Left kidney (tissue), 2 donors: Measurements from ENCODE around the gene MACROD2. TPM values are rescaled to one million over a fixed set of nuclear protein-coding genes. Genes with fewer than 3 reads are reported as not detected.

ENCODE experiments used
- DNase-seq: peaks from one replicate; pipeline ENCODE4 v3.0.0-alpha.2; 2013
- polyA plus RNA-seq: library from polyadenylated mRNA; unstranded; fragments of 120-200 nt; gene quantifications from one replicate; pipeline ENCODE4 v1.2.1, GENCODE V29; 2013; ENCODE audit not compliant: insufficient read length

MACROD2 gene
- polyA plus RNA-seq, 1 donor: 17.2 TPM

- DNase-seq: no peak
These were observed 712.7 kb downstream of the MACROD2 start for GRCh38 chr20:14707865-14708596.

GRCh38 chr20:14709439-14709838 lies 714.1 kb downstream of the MACROD2 start:
- no peak for DNase-seq

GRCh38 chr20:14710951-14711350 lies 715.6 kb downstream of the MACROD2 start:
- no peak for DNase-seq

GRCh38 chr20:14711652-14712051 lies 716.3 kb downstream of the MACROD2 start:
- DNase-seq: no peak

GRCh38 chr20:14712302-14712739 lies 717.0 kb downstream of the MACROD2 start:
- DNase-seq: no peak

- DNase-seq: no peak
These were observed 720.1 kb downstream of the MACROD2 start for GRCh38 chr20:14715400-14715799.

GRCh38 chr20:14716351-14716801 lies 721.1 kb downstream of the MACROD2 start:
- DNase-seq: no peak

- DNase-seq: no peak
These were observed 722.1 kb downstream of the MACROD2 start for GRCh38 chr20:14717134-14717999.

GRCh38 chr20:14720251-14720650 lies 724.9 kb downstream of the MACROD2 start:
- DNase-seq: no peak

DNA sequence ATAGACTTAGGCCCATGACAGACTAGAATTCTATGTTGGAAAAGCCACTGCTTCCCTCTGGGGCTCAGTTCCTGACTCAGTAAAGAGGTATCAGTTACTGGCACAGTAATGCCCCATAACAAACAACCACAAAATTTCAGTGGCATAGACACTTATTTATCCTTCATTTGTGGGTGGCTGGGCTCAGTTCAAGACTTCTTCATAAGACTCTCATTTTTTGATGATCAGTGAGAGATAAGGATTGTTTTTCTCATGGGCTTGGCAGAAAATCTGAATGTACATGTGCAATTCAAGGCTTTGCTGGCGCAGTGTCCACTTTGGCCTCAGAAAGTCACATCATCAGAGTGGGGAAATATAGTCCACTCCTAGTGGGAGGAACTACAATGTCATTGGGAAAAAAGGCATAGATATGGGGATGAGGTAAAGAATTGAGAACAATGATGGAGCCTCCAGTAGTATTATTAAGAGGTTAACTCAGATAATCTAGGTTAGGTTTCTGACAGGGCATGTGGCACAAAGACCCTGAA lies 726.7 kb downstream of the MACROD2 start:
- DNase-seq: no peak

GRCh38 chr20:14723614-14724013 lies 728.3 kb downstream of the MACROD2 start:
- DNase-seq: no peak

DNA sequence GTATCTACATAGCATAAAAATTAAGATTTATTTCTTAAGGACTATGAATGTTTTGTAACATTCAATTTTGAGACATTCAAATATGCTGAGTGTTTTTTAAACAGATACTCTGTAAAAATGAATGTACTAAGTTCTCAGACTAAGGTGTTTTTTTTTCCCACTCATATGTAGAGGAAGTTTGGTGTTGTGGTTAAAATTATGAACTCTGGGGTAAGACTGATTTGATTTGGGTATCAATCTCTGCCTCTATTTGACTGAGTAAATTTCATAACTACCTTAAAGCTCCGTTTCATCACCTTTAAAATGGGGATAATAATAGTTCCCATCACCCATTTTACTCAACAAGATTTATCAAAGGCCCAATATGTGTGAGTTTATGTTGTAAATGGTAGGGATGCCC lies 728.7 kb downstream of the MACROD2 start:
- no peak for DNase-seq

DNA sequence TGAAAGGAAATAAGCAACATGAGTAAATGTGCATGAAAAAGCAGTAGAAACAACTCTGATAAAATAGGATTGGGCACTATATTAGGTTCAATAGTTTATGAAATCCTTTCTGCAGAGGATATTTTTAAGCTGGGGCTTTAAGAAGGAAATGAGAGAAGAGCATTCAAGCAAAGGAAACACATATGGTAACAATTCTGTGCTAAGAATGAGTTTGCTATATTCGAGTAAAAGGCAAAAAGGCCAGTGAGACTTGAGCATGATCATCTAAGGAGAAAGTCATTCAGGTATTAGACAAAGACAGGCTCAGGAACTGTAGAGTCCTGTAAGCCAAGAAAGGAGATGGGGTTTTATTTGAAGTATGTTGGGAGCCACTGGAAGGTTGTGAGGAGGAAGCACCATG lies 729.2 kb downstream of the MACROD2 start:
- DNase-seq: no peak

DNA sequence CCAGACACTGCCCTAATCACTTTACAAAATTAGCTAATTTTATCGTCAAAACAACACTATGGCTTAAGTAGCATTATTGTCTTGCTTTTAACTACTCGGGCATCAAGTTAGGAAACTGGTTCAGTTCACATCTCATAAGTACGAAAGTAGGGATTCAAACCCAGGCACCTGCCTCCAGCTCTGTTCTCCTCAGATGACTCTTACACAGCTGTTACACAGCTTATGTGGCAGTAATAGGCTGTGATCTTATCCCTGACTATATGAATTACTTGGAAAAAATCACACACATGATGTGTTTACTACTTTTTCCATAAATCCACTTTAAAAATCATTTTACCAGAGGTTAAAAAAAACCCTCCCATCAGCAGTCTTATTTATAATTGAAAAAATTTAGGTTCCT lies 731.3 kb downstream of the MACROD2 start:
- no peak for DNase-seq

- no peak for DNase-seq
These were observed 732.3 kb downstream of the MACROD2 start for GRCh38 chr20:14727485-14728150.

GRCh38 chr20:14729390-14729789 lies 734.1 kb downstream of the MACROD2 start:
- DNase-seq: no peak

DNA sequence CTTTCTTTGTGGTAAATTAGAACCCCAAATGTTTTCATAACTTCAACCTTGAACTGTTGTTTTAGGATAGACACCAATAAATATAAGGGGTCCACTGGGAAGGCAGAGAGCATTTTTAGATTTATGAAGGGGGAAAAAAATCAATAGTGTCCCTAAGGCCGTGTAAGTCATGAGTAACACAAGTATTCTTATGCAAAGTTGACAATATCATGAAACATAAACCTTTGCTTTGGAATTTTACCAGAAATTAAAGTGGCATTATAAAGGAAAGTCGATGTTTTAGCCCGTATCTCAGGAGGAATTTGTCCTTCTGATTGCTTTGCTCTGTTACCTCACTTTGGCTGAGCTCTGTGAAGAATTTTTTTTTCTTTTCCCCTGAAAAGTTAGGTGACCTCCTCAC lies 737.0 kb downstream of the MACROD2 start:
- DNase-seq: no peak

- no peak for DNase-seq
These were observed 737.7 kb downstream of the MACROD2 start for GRCh38 chr20:14732996-14733395.

- no peak for DNase-seq
These were observed 745.1 kb downstream of the MACROD2 start for GRCh38 chr20:14740380-14740779.

DNA sequence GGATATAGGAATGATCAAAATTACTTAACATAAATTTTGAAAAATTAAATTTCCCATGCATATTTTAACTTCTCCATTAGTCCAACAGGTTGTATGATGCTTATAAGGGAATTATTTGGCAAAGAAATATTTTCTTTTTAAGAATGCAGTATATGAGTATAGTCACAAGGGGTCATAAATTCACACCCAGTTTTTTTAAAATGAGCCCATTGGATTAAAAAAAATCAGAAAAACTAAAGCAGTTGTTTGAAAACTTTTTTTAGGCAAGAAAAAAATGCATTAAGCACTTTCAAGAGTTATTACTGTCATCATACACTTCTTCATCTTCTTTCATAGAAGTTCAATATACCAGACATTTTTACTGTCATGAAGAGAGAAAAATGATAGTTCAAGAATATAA lies 746.3 kb downstream of the MACROD2 start:
- no peak for DNase-seq

DNA sequence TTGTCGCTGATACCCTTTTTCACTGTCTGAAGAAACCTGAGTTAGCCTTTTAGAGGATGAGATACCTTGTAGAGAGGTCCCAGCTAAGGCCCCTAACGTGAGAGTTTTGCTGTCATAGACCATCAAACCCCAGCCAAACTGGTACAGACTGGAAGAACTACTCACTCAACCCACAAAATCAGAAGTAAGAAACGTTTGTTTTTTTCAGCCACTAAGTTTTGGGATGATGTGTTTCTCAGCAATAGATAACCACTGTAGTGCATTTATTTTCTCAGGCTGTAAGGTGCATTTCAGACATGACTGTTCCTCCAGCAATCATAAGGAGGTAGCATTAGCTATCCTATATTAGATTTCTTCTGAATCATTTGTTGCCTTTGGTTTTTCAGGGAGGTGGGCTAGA lies 749.4 kb downstream of the MACROD2 start:
- no peak for DNase-seq

DNA sequence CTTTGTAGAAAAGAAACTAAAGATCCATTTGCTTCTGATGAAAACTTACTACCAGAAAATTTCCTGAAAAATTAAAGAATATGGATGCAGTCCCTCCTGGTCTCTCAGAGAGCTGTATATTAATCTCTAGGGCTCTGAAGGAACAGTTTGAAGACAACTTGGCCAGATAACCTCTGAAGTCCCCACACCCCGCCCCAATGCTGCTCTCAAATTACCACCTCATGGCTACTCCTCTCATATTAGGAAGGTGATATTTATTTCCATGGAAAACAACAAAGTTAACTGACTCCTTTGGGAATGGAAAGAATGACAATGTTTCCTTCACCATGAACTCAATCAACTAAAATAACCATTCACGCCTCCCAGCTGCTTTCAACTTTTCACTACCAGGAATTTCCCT lies 750.5 kb downstream of the MACROD2 start:
- no peak for DNase-seq

DNA sequence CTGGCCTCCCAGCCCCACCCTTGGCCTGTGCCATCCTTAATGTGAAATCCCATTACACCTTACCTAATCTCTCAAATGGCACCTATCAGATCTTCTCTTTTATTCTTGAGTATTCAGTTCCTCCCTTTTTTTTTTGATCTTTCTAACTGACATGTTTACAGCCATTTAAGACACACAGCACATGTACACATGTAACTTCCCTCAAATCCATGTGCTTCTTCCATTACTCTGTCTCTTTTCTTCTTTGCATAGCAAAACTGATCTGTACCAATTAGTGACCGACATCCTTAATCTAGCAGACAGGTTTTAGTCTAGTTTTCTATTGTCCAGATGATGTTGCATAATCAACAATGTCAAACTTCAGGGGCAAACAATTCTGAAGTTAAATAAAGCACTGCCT lies 755.9 kb downstream of the MACROD2 start:
- DNase-seq: no peak
